ENCODE results near the gene AOAH.

AOAH gene

GRCh38 chr7:36547416-36547815 lies 176.9 kb downstream of the AOAH start:
- DNase-seq (ENCODE audit: low read depth in 2 of 2): no peak

GRCh38 chr7:36546331-36546730 lies 178.0 kb downstream of the AOAH start:
- no peak for DNase-seq (ENCODE audit: low read depth in 2 of 2)

- no peak for DNase-seq (ENCODE audit: low read depth in 2 of 2)
Measured at GRCh38 chr7:36545291-36545690, 179.0 kb downstream of the AOAH start.

- DNase-seq (ENCODE audit: low read depth in 2 of 2): no peak
Measured at GRCh38 chr7:36538126-36538525, 186.2 kb downstream of the AOAH start.

- no peak for DNase-seq (ENCODE audit: low read depth in 2 of 2)
Measured at GRCh38 chr7:36535866-36536664, 188.2 kb downstream of the AOAH start.

- no peak for DNase-seq (ENCODE audit: low read depth in 2 of 2)
Measured at GRCh38 chr7:36533717-36534116, 190.6 kb downstream of the AOAH start.

- DNase-seq (ENCODE audit: low read depth in 2 of 2): no peak
Measured at GRCh38 chr7:36532981-36533499, 191.3 kb downstream of the AOAH start.

GRCh38 chr7:36531951-36532350 lies 192.3 kb downstream of the AOAH start:
- no peak for DNase-seq (ENCODE audit: low read depth in 2 of 2)

GRCh38 chr7:36530456-36530855 lies 193.8 kb downstream of the AOAH start:
- no peak for DNase-seq (ENCODE audit: low read depth in 2 of 2)

- no peak for DNase-seq (ENCODE audit: low read depth in 2 of 2)
Measured at GRCh38 chr7:36527549-36527913, 196.8 kb downstream of the AOAH start.

GRCh38 chr7:36526863-36527548 lies 197.3 kb downstream of the AOAH start:
- no peak for DNase-seq (ENCODE audit: low read depth in 2 of 2)

- no peak for DNase-seq (ENCODE audit: low read depth in 2 of 2)
Measured at GRCh38 chr7:36523371-36524101, 200.8 kb downstream of the AOAH start.

GRCh38 chr7:36522453-36523007 lies 201.8 kb downstream of the AOAH start:
- DNase-seq (ENCODE audit: low read depth in 2 of 2): no peak

- DNase-seq (ENCODE audit: low read depth in 2 of 2): no peak
Measured at GRCh38 chr7:36521911-36522310, 202.4 kb downstream of the AOAH start.

- DNase-seq (ENCODE audit: low read depth in 2 of 2): no peak
Measured at GRCh38 chr7:36521133-36521532, 203.2 kb downstream of the AOAH start.

- no peak for DNase-seq (ENCODE audit: low read depth in 2 of 2)
Measured at GRCh38 chr7:36515847-36516246, 208.4 kb downstream of the AOAH start.

GRCh38 chr7:36514289-36515243 lies 209.7 kb downstream of the AOAH start:
- no peak for DNase-seq (ENCODE audit: low read depth in 2 of 2)

- peak in 1 of 2 donors; percentile 1 for DNase-seq (ENCODE audit: low read depth in 2 of 2)
Measured at GRCh38 chr7:36513393-36513792, 210.9 kb downstream of the AOAH start.

- DNase-seq (ENCODE audit: low read depth in 2 of 2): no peak
Measured at GRCh38 chr7:36512616-36513015, 211.7 kb downstream of the AOAH start.

GRCh38 chr7:36509962-36510361 lies 214.3 kb downstream of the AOAH start:
- no peak for DNase-seq (ENCODE audit: low read depth in 2 of 2)
